KMS-11 (cell line): Measurements from ENCODE around the gene PRKG1.

Experiments
- H2AFZ ChIP-seq: fragments of 200-600 bp; sonication (generic); 2 replicates; pipeline ENCODE4 v1.6.1; 2016; ENCODE audit warnings: antibody characterized with exemption, mixed run types, low read depth
- H3K27ac ChIP-seq: fragments of 200-600 bp; sonication (generic); 2 replicates; pipeline ENCODE4 v1.6.1; 2016; ENCODE audit warnings: mild to moderate bottlenecking, mixed run types
- H3K27me3 ChIP-seq: fragments of 200-600 bp; sonication (generic); 2 replicates; pipeline ENCODE4 v1.6.1; 2017; ENCODE audit warnings: mild to moderate bottlenecking, low read depth, mixed run types, moderate library complexity; ENCODE audit not compliant: insufficient read depth
- H3K36me3 ChIP-seq: fragments of 200-600 bp; sonication (generic); 2 replicates; pipeline ENCODE4 v1.6.1; 2017; ENCODE audit warnings: mild to moderate bottlenecking, mixed run types; ENCODE audit not compliant: insufficient read depth
- H3K4me1 ChIP-seq: fragments of 200-600 bp; sonication (generic); 2 replicates; pipeline ENCODE4 v1.6.1; 2016; ENCODE audit warnings: mild to moderate bottlenecking, low read depth, mixed run types; ENCODE audit not compliant: poor library complexity, severe bottlenecking
- H3K4me2 ChIP-seq: fragments of 200-600 bp; sonication (generic); 2 replicates; pipeline ENCODE4 v1.7.0; 2016; ENCODE audit warnings: mild to moderate bottlenecking, mixed run types
- H3K4me3 ChIP-seq: fragments of 200-600 bp; sonication (generic); IDR thresholded peaks from 2 replicates; pipeline ENCODE4 v1.6.1; 2017; ENCODE audit warnings: low read depth, low read length, mixed read lengths; ENCODE audit not compliant: insufficient read depth
- H3K79me2 ChIP-seq: fragments of 200-600 bp; sonication (generic); 2 replicates; pipeline ENCODE4 v1.6.1; 2016; ENCODE audit warnings: low read depth, mixed run types; ENCODE audit not compliant: insufficient read depth
- H3K9ac ChIP-seq: fragments of 200-600 bp; sonication (generic); 2 replicates; pipeline ENCODE4 v1.6.1; 2016; ENCODE audit warnings: mild to moderate bottlenecking, mixed run types
- H4K20me1 ChIP-seq: fragments of 200-600 bp; sonication (generic); 2 replicates; pipeline ENCODE4 v1.6.1; 2016; ENCODE audit warnings: mild to moderate bottlenecking, mixed run types; ENCODE audit not compliant: insufficient read depth
- TF ChIP-seq, protein P1 (sequence below): fragments of 200-600 bp; sonication (generic); conservative IDR thresholded peaks from 2 replicates; pipeline ENCODE4 v1.6.1; 2017; ENCODE audit warnings: low read depth, mild to moderate bottlenecking, antibody characterized with exemption, low read length, moderate library complexity, mixed read lengths

Gene PRKG1

DNA sequence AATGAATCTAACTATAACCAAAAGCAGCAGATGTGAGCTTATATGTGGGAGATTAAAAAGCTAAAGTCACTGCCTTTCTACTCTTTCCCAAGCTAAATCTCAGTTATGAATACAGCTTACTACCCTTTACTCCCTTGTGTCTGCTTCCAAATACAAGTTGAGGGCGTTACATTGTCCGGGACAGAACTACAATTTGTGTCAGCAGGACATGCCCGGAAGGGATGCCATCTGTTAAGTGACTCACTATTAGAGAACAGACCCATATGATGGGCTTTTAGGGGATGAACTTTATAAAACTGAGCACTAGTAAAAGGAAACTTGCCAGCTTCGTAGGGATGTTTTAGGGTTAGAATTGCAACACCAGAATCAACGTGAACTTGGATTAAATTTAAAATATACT is 924.8 kb downstream of the PRKG1 start:
- TF ChIP-seq, protein P1, sequence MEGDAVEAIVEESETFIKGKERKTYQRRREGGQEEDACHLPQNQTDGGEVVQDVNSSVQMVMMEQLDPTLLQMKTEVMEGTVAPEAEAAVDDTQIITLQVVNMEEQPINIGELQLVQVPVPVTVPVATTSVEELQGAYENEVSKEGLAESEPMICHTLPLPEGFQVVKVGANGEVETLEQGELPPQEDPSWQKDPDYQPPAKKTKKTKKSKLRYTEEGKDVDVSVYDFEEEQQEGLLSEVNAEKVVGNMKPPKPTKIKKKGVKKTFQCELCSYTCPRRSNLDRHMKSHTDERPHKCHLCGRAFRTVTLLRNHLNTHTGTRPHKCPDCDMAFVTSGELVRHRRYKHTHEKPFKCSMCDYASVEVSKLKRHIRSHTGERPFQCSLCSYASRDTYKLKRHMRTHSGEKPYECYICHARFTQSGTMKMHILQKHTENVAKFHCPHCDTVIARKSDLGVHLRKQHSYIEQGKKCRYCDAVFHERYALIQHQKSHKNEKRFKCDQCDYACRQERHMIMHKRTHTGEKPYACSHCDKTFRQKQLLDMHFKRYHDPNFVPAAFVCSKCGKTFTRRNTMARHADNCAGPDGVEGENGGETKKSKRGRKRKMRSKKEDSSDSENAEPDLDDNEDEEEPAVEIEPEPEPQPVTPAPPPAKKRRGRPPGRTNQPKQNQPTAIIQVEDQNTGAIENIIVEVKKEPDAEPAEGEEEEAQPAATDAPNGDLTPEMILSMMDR = no peak
- Histone ChIP-seq H3K4me3 (no peak overlapping the region), H3K4me2 (no peak overlapping the region), H3K4me1 (no peaks in the 10 kb centered on the region), H3K9ac (no peak overlapping the region), H3K36me3 (no peaks in the 10 kb centered on the region), H3K79me2 (no peaks in the 10 kb centered on the region), H2AFZ (no peak overlapping the region), H3K27ac (no peak overlapping the region), H3K27me3 (no peaks in the 10 kb centered on the region), H4K20me1 (no peaks in the 10 kb centered on the region)

DNA sequence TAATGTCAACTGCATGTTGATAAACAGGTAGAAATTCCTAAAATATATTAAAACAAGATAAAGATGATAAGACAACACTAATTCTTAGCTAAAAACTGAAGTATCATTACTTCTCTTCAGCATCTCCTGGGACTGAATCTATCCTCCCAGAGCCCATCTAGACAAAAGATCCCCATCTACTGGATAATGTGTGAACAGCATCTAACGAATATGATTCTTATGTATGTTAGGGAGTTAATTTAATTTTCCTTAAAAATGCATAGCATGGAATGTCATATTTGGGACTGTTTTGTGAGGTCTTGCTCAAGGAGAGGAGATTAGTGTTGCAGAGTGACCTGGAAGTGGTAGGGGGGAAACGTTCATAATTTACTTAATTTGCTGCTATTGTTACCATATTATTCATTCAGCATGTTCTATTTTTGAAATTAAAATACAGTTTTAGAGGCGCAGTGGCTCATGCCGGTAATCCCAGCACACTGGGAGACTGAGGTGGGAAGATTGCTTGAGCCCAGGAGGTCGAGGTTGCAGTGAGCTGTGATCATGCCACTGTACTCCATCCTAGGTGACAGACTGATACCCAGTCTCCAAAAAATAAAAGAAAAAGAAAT is 930.2 kb downstream of the PRKG1 start:
- H3K27ac ChIP-seq = no peak overlapping the region
- H3K79me2 ChIP-seq = no peaks in the 10 kb centered on the region
- no peaks in the 10 kb centered on the region for H3K4me1 ChIP-seq
- H3K4me3 ChIP-seq = no peak overlapping the region
- no peaks in the 10 kb centered on the region for H4K20me1 ChIP-seq
- TF ChIP-seq, protein P1 = peak; percentile 67
- no peaks in the 10 kb centered on the region for H3K27me3 ChIP-seq
- H3K9ac ChIP-seq = no peak overlapping the region
- H2AFZ ChIP-seq = no peak overlapping the region
- H3K36me3 ChIP-seq = no peaks in the 10 kb centered on the region
- no peak overlapping the region for H3K4me2 ChIP-seq

DNA sequence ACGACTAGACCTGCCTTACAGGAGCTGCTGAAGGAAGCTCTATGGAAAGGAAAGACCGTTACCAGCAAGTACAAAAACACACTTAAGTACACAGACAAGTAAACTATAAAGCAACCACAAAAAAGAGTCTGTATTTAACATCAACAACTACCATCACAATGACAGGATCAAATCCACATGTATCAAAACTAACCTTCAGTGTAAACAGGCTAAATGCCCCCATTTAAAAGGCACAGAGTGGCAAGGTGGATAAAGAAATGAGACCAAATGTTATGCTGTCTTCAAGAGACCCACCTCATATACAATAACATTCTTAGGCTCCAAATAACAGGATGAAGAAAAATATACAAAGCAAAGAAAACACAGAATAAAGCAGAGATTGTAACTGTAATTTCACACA is 932.8 kb downstream of the PRKG1 start:
- TF ChIP-seq, protein P1 = no peak
- no peaks in the 10 kb centered on the region for H3K4me1 ChIP-seq

GRCh38 chr10:52011118-52011517 is 936.8 kb downstream of the PRKG1 start:
- no peak overlapping the region for H3K4me2 ChIP-seq
- no peaks in the 10 kb centered on the region for H4K20me1 ChIP-seq
- TF ChIP-seq, protein P1 = no peak
- no peaks in the 10 kb centered on the region for H3K36me3 ChIP-seq
- no peaks in the 10 kb centered on the region for H3K79me2 ChIP-seq
- no peak overlapping the region for H3K4me3 ChIP-seq
- H3K9ac ChIP-seq = no peak overlapping the region
- no peaks in the 10 kb centered on the region for H3K4me1 ChIP-seq
- no peak overlapping the region for H2AFZ ChIP-seq
- H3K27ac ChIP-seq = no peak overlapping the region
- H3K27me3 ChIP-seq = no peaks in the 10 kb centered on the region

More for the DNA sequence above, 932.8 kb downstream of the PRKG1 start:
- no peak overlapping the region for H2AFZ ChIP-seq
- H3K36me3 ChIP-seq = no peaks in the 10 kb centered on the region
- H3K4me2 ChIP-seq = no peak overlapping the region
- no peak overlapping the region for H3K9ac ChIP-seq
- H3K27ac ChIP-seq = no peak overlapping the region
- H3K27me3 ChIP-seq = no peaks in the 10 kb centered on the region
- H3K79me2 ChIP-seq = no peaks in the 10 kb centered on the region
- H4K20me1 ChIP-seq = no peaks in the 10 kb centered on the region
- no peak overlapping the region for H3K4me3 ChIP-seq
